SK-MEL-5 (cell line): ENCODE results near the gene CDC14A. TPM values are rescaled to one million over a fixed set of nuclear protein-coding genes. Genes with fewer than 3 reads are reported as not detected.

Experiments
- DNase-seq: peaks from one replicate; pipeline ENCODE4 v3.0.0-alpha.2; 2016; ENCODE audit warnings: low read depth, low spot score
- in situ Hi-C: cut with HindIII; loops from 2 replicates; pipeline ENCODE4 v1.10.0; 2016; ENCODE audit warnings: low sequenced_read_pairs, high pct_unique_total_duplicates, low pct_unique_long_range_greater_than_20kb
- total RNA-seq: library from RNA; depleted of rRNA; stranded (reverse); fragments of >200 nt; shearing (Covaris generic); gene quantifications from 2 replicates; pipeline ENCODE4 v1.2.3, GENCODE V29; 2014

CDC14A gene
- total RNA-seq, 1 experiment from 2014 or later, result 5.8 TPM

DNA sequence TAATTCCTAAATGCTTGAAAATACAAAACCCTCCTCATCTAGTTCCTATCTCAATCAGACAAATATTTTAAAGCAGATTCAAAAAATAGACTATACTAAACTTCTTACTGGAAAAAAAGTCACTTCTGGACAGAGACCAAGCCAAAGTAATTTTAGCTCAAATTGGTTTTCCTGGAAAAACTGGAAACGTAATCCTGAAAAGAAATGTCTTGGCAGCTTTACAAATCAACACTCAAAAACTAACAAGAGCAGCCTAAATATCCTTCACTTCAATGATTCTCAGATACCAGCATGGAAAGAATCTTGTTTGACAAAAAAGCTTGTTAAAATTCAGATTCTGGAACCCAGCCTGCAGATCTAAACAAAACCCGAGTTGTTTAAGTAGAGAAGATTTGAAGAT, 176.6 kb downstream of the CDC14A start:
- no peak for DNase-seq
- in situ Hi-C loops, result no loop called here

DNA sequence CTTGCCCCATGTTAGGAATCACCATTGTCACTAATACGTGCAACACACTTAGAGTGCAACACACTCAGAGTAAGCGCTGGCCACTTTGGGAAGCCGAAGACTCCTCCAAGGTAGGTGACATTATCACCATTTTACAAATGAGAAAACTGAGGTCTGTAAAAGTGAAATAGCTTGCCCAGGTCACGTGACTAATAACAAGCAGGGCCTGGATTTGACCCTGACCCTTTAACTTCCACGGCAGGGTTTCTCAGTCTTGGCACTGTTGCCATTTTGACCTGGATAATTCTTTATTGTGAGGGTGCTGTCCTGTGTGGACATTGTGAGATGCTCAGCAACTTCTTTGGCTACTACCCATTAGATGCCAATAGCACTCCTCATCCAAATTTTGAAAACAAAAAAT, 177.8 kb downstream of the CDC14A start:
- in situ Hi-C loops, result no loop called here
- no peak for DNase-seq

DNA sequence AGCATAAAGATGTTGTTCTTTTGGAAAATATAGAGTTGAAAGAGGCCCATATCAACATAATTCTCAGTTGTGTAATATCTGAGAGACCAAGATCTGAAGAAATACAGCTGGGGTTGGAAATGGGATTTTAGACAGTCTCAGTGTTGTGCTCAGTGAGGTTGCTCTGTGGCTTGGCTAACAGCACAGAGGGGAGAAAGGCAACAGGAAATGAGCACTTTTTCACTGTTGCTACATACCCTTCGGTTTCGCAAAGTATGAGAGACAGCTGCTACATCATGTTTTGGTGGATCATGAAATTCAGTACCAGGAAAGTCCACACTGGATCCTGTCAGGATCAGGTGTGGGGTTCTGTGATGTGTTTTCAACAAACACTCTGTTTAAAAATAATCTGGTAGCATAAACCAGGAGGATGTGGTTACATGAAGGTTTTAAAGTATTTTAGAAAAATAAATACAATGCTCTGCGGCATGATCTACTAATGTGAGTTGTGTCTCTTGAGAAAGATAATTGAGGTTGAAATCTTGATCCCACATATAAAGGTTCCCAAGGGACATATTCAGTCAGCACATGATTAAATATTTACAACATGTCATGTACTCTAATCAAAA, 178.7 kb downstream of the CDC14A start:
- DNase-seq, result no peak
- in situ Hi-C loops, result no loop called here

DNA sequence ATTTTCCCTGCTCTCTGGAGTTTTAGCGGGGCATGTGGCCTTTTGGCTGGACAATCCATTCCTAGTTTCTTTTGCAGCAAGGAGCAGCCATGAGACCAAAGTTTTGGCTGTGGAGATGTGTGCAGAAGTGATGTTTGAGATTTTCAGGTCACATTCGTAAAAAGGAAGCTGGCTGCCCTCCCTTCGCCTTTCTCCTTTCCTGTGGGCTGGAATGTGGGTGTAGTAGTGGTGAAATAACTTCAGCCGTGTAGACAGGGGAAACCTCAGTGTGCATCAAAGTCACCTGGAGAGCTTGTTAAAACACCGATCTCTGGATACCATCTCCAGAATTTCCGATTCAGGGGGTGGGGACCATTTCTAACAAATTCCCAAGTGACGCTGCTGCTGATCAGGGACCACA, 180.3 kb downstream of the CDC14A start:
- DNase-seq, result no peak
- in situ Hi-C loops, result no loop called here

- in situ Hi-C loops, result no loop called here
- no peak for DNase-seq
Measured at GRCh38 chr1:100535264-100535663, 183.0 kb downstream of the CDC14A start.

- DNase-seq, result no peak
- in situ Hi-C loops, result no loop called here
Measured at GRCh38 chr1:100536031-100536430, 183.7 kb downstream of the CDC14A start.

GRCh38 chr1:100538913-100539835, 186.9 kb downstream of the CDC14A start:
- in situ Hi-C loops, result no loop called here
- no peak for DNase-seq

DNA sequence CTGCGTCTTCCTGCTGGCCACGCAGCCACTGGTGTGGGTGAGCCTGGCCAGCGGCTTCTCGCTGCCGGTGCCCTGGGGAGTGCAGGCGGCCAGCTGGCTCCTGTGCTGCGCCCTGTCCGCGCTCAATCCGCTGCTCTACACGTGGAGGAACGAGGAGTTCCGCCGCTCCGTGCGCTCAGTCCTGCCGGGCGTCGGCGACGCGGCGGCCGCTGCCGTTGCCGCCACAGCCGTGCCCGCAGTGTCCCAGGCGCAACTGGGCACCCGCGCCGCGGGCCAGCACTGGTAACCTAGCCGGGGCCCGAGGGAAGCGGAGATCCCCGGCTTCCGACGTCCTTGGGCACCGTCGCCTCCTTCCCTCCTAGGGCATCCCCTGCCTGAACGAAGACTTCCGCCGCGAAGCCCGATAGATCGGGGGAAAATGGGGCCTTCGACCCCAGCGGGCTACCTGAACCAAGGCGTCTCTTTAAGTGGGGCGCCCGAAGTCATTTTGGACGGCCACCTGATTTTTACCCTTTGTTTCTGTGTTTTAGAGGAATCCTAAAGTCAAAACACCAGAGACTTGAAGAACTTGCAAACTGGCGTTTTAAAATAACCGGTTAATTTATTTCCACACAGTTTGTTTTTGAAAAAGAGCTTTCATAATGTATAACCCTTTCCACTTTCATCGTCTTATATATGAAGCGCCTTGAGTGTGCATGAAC, 187.7 kb downstream of the CDC14A start:
- in situ Hi-C loops, result no loop called here
- DNase-seq, result no peak

DNA sequence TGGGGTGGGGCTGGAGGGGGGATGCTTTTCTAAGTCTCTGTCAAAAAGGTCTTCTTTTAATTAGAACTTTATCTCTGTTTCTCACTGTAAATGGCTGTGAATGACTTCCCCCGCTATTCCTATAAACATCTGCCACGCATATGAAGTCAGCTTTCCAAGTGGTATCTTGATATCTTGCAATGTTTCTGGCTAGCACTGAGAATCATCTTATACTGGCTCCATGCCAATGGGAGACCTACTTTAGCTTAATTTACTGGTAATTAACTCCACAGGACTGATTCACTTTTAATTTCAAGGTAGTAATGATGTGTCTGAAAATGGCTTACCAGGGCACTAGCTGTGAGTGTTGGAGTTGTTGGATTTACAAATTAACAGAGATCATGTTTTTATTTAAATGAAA, 190.0 kb downstream of the CDC14A start:
- no peak for DNase-seq
- in situ Hi-C loops, result no loop called here

GRCh38 chr1:100543640-100544039, 191.3 kb downstream of the CDC14A start:
- in situ Hi-C loops, result no loop called here
- DNase-seq, result peak; percentile 50

DNA sequence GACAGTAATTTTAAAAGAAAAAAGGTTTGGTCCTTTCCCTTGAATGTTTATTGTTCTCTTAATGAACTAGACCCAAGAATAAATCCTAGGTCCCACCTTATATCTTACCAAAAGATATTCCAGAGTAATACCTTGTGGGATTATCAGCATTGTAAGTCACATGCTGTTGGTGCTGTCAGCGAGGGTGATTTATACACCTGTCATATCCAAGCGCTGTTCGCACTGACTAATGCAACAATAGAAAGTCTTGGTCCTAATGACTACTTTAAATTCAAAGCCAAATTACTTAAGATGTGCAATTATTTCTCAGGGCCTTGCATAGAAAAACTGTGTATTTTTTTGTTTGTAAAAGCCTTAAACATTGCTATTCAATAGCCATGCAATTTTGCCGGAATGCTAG, 192.5 kb downstream of the CDC14A start:
- no peak for DNase-seq
- in situ Hi-C loops, result no loop called here

DNA sequence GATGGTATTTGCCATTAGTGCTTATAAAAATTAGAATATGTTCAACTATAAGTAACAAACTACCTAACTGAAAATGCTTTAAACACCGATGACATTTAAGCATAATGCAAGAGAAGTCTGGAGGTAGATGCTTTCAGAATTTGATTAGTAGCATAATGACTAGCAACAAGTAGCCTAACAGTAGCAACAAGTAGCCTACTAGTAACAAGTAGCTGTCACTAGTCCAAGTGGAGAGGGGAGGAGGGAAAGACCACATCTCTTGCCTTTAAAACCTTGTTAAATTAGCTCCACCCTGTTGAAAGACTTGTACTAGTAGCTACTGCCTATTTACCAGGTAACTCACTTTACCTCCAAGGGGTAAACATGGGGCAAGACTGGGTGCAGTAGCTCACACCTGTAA, 193.5 kb downstream of the CDC14A start:
- in situ Hi-C loops, result no loop called here
- DNase-seq, result no peak

- in situ Hi-C loops, result no loop called here
Measured at GRCh38 chr1:100552031-100552430, 199.7 kb downstream of the CDC14A start.

DNA sequence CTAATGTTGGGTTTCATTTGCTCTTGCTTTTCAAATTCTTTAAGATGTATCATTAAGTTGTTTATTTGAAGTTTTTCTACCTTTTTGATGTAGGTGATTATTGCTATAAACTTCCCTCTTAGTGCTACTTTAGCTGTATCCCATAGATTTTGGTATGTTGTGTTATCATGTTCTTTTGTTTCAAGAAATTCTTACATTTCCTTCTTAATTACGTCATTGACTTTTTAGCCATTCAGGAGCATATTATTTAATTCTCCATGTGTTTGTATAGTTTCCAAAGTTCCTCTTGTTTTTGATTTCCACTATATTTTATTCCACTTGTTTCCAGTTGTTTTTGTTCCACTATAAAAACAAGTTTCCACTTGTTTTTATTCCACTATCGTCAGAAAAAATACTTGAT, 200.6 kb downstream of the CDC14A start:
- in situ Hi-C loops, result no loop called here
- no peak for DNase-seq

More at GRCh38 chr1:100552031-100552430, 199.7 kb downstream of the CDC14A start:
- no peak for DNase-seq

DNA sequence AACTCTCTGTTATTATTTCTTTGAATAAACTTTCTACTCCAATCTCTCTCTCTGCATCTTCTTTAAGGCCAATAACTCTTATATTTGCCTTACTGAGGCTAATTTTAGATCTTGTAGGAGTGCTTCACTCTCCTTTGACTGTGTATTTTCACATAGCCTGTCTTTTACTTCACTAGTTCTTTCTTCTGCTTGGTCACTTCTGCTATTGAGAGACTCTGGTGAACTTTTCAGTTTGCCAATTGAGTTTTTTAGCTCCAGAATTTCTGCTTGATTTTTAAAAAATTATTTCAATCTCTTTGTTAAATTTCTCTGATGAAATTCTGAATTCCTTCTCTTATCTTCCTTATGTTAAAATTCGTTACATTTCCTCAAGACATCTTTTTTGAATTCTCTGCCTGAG, 203.9 kb downstream of the CDC14A start:
- in situ Hi-C loops, result no loop called here
- DNase-seq, result no peak

DNA sequence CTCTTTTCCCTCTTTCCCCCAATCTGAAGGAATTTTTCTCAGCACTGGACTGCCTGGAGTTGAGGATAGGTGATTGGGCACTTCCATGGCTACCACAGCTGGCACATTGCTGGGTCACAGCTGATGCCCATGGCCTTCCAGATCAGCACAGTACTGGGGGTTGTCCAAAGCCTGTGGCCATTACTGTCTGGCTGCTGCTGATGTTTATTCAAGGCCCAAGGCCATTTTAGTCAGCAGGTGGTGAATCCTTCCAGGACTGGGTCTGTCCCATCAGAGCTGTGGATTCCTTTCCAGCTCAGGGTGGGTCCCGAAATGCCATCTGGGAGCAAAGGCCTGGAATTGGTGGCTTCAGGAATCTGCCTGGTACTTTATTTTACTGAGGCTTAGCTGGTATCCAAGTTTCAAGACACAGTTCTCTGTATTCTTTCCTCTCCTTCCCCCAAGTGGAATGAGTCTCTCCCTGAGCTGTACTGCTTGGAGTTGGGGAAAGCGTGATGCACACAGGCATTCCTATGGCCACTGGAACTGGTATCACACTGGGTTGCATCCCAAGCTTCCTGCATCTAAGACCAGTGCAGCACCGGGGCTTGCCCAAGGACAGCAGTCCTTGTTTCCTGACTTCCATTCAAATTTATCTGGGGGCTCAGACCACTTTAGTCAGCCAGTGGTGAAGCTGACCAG, 204.8 kb downstream of the CDC14A start:
- in situ Hi-C loops, result no loop called here
- no peak for DNase-seq

DNA sequence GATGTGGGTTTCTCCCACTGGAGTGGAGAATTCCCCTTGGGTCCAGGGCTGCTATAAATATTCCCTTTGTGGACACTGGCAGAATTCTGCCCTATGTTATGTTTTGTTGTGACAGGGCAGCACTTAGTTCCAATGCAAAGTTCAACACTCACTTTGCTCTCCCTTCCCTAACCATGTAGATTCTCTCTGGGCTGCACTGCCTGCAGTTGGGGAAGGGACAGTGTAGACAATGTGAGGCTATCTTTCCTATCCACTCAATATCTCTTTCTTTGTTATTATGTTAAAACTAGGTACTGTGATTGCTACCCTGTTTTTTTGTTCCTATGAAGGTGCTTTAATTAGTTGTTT, 205.3 kb downstream of the CDC14A start:
- in situ Hi-C loops, result no loop called here
- DNase-seq, result no peak

DNA sequence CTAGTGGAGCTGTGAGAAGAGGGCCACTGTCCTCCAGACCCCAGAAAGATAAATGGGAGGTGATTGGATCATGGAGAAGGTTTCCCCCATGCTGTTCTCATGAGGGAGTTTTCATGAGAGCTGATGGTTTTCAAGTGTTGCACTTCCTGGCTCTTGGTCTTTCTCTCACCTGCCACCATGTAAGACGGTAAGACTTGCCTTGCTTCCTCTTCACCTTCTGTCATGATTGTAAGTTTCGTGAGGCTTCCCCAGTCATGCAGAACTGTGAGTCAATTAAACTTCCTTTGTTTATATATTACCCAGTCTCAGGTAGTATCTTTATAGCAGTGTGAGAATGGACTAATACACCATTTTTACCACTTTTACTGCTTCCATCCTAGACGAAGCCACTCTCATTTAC, 213.2 kb downstream of the CDC14A start:
- DNase-seq, result no peak
- in situ Hi-C loops, result no loop called here
